T-helper 1 cell treated with Interleukin-12 subunit alpha and Interleukin-12 subunit beta and Interleukin-4 antibody, amounts not matched to agents 30 ng/mL and 1 ng/mL, for 36 hours (primary cell): ENCODE measurements around the gene CACNG1. TPM values are rescaled to one million over a fixed set of nuclear protein-coding genes. Genes with fewer than 3 reads are reported as not detected.

Experiments
- intact Hi-C: fragments of 100-400 bp; cut with micrococcal nuclease; formaldehyde crosslinking; loops from one replicate; pipeline ENCODE4 v1.15.1; 2024
- total RNA-seq: library from RNA; stranded (reverse); gene quantifications from 2 replicates; pipeline ENCODE4 v1.2.3, GENCODE V29; 2022

CACNG1 gene, protein sequence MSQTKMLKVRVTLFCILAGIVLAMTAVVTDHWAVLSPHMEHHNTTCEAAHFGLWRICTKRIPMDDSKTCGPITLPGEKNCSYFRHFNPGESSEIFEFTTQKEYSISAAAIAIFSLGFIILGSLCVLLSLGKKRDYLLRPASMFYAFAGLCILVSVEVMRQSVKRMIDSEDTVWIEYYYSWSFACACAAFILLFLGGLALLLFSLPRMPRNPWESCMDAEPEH
- total RNA-seq, result not detected in 2 replicates

GRCh38 chr17:67044016-67044772 lies at the start of gene CACNG1:
TSS of gene CACNG1 (plus strand) at chr17:67044554. CDS start at chr17:67044661, 107 bp downstream.
- intact Hi-C loops, result no loop called here

GRCh38 chr17:66994930-66995535 lies 49.3 kb upstream of the CACNG1 start:
- intact Hi-C loops, result no loop called here

- intact Hi-C loops, result no loop called here
Measured at GRCh38 chr17:66995944-66996343, 48.4 kb upstream of the CACNG1 start.

- intact Hi-C loops, result no loop called here
Measured at GRCh38 chr17:66996926-66997325, 47.4 kb upstream of the CACNG1 start.

DNA sequence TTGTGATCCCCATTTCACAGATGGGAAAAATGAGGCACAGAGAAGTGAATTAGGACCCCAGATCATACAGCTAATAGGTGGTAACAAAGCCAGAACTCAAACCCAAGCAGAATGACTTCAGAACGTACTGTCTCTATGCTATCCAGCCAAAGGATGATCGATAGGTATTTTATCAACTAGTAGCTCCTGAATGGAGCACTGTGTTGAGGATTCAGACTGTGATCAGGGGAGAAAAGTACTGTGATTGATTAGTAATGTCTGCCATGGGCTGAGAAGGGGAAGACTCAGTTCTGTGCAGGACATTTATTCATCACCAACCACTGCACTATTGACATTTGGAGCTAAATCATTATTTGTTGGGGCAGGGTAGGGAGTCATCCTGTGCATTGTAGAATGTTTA lies 41.1 kb upstream of the CACNG1 start:
- intact Hi-C loops, result no loop called here

DNA sequence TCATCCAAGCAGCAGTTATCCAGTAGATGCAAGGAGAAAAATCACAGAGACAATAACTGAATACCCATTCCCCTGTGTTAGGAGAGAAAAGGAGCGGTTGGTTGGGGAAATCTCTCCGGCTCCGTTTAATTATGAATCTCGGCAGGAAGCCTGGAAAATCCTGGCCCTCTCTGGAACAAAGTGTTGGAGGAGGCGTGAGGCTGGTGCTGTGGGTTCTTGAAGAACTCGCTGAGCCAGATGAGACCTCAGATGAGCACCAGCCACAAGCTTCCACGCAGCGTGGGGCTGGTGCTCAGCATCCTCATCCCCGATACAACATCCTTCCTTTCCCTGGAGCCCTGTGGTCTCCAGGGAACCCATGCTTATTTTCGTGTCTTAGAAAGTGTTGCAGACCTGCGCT lies 40.2 kb upstream of the CACNG1 start:
- intact Hi-C loops, result no loop called here

DNA sequence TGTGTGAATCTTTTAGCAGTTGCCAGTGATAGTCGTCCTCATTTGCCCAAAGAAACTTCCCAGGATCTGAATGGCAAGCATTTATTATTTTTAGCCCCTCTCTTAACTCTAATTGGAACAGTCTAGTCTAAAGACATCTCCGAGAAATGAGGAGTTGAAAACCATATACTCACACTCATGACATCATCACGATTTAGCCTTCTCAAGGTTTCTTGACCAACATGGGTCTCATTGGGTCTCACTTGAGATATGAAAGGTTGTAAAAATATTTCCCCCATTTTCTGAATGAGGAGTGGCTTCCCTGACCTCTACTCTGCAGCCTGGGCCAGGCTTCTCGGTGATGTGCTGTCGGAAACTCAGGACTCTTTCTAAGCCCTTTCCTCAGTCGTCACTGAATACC lies 37.1 kb upstream of the CACNG1 start:
- intact Hi-C loops, result no loop called here

GRCh38 chr17:67008101-67008500 lies 36.3 kb upstream of the CACNG1 start:
- intact Hi-C loops, result no loop called here

DNA sequence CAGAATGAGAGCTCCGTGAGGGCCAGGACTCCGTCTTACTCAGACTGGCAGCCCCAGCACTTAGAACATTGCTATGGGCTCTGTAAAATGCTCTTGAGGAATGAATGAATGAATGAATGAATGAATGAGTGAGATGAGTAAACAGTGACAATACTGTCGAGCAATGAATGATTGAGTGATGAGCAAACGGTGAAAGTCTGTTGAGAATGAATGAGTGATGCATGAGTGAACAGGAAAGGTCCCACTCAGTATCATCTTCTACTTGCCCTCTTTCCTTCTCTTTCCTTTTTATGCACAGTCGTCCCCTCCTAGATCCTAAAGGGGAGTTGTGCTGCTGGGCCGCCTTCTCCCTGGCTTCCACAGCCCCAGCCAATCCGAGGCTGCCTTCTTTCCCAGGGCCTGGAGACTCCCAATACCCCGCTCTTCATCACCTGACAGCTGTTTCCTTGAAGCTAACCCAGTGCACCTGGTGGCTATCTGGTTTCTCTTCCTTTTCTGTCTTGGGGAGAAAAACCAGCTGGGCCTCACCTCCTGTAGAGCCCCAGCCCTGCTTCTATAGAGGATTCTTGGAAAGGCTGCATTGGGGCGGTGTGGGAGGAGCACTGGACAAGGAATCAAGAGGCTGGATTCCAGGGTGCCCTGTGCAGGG lies 32.7 kb upstream of the CACNG1 start:
- intact Hi-C loops, result no loop called here

- intact Hi-C loops, result no loop called here
Measured at GRCh38 chr17:67013891-67014290, 30.5 kb upstream of the CACNG1 start.

GRCh38 chr17:67015001-67015400 lies 29.4 kb upstream of the CACNG1 start:
- intact Hi-C loops, result no loop called here

DNA sequence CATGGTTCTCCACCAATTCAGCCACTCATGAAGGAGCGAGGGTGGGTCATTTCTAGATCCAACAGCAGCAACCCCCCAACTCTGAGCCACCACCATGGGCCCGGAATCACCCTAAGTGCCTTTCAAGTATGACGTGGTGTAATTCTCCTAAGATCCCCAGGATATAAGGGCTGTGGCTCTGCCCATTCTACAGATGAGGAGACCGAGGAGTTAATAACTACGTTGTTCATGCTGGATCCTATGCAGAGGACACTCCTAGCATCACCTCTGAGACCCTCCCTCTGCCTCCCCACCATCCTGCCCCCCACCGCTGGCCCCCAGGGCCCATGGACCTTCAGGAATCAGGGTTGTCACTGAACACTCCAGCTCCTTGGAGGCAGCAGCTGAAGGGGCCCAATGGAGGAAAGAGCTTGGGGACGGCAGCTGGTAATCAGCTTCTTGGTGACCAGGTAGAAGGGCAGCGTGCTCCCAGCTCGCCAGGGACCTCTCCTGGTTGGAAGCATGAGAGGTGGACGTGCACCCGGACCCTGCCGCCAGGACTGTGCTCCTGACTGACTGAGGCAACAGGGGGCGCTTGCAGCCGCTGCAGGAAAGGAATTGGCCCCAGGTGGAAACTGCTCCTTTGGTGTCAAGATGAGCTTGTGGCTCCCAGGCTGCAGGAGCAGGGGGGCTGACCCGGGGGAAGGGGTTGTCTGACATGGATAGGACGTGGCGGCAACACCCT lies 28.2 kb upstream of the CACNG1 start:
- intact Hi-C loops, result no loop called here

- intact Hi-C loops, result no loop called here
Measured at GRCh38 chr17:67017910-67018309, 26.4 kb upstream of the CACNG1 start.

DNA sequence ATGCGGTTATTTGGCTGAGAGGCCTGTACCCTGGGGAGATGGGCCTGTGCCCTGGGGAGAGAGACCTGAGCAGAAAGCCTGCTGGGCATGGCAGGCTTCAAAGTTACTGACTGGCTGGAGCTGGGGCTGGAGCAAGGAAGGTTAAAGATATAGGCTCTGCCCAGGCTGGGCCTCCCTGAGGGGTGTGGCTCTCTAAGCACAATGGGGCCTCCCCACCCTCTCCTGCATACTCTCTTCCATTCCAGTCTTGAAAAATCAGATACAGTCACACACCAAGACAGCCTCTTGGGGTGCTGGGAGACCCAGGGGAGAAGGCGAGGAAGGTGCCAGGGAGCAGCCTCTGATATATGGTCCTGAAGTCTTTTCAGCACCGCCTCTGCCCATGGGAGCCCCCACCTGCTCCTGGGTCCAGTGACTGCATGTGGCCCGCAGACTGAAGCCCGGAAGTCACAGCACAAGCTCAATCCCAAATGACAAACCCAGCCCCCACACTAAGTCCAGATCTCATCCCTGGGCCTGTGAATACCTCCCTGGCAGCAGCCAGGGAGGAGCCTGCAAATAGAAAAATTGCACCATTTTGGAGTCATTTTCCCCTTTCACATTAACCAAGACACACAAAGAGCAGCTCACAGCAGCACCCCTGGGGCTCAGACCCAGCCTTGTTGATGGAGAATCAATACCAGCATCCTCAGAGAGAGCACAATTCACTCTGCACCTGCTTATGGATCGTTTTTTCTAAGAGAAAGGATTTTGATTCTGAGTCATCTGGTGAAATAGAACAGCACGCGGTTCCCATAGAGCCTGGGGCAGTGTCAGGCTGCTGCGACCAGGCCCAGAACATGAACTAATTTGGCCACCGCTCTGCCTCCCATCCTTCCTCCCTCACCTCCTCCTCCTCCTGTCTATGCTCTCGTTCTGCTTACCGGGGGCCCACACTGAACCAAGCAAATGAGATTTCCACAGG lies 25.6 kb upstream of the CACNG1 start:
- intact Hi-C loops, result no loop called here

GRCh38 chr17:67019809-67020208 lies 24.5 kb upstream of the CACNG1 start:
- intact Hi-C loops, result no loop called here

DNA sequence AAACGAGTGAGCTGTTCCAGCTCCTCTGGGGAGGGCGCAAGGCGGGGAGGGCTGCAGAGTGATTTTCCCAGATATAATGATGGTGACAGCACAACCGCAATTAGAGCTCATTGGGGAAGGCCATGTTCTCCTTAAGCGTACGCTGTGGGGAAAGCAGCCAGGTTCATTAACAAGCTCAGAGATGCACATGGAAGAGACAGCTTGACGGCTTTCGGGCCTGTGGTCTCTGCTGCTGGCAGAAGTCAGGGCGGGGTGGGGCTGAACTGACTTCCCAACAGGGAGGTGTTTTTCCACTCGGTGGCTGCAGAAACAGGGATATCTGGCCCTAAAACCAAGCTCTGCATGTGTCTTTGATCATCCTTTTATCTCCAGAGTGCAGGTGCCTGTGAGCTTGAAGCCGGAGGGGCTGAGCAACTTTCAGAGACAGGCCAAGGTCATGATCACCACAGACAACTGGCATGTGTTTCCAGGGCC lies 24.0 kb upstream of the CACNG1 start:
- intact Hi-C loops, result no loop called here

DNA sequence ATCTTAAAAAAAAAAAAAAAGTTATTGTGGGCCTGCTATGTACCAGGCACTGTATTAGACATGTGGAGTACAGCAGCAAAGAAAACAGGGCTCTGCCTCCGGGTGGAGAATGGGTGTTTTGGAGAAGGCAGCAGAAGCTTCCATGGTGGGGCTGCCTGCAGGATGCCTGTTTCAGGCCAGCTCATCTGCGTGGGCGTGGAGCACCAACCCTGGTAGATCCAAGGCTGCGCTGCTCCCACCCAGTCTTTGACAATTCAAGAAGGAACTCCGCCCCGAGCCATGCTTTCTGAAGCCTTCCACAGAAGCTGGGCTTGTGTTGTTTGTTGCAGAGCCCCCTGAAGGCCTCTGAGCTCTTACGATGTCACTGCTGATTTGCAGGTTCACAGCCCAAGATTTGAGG lies 23.2 kb upstream of the CACNG1 start:
- intact Hi-C loops, result no loop called here

- intact Hi-C loops, result no loop called here
Measured at GRCh38 chr17:67021743-67022450, 22.5 kb upstream of the CACNG1 start.

DNA sequence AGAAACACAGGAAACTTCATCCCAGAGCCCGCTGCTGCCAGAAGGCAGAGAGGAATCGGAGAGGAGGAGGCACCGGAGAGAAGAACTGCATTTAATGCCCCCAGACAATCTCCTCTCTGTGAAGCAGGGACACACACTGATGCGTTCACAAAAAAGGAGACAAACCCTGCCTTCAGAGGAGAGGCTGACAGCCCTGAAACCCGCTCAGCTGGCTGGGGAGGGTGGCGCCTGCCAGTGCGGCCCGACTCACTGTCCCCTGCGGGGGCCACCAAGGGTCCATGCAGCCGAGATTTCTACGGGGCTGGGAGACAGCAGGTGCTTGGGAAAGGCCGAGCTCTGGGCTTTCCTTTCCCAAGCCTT lies 21.9 kb upstream of the CACNG1 start:
- intact Hi-C loops, result no loop called here

DNA sequence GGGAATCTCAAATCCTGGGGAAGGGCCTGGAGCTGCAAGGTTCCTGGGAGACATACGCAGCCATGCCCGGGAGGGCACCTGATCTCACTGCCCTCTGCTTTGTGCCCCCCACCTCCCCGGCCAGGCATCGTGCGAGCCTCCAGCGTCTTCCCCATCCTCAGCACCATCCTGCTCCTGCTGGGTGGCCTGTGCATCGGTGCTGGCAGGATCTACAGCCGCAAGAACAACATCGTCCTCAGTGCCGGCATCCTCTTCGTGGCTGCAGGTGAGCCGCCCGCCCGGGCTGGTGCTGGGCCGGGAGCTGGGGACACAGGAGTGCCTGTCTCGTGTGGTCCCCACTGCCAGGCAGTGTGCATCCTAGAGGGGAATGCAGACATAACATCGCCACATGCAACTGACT lies 19.6 kb upstream of the CACNG1 start:
- intact Hi-C loops, result no loop called here
